Right cardiac atrium (tissue), 5 donors: ENCODE measurements around the gene TLE2. TPM values are rescaled to one million over a fixed set of nuclear protein-coding genes. Genes with fewer than 3 reads are reported as not detected.

Source experiments
- ATAC-seq, 2 donors: fragments of 200-7000 bp; cut with Tn5 transposase; one replicate each; pipeline versions ENCODE4 v1.8.0 to v1.9.1; 2020; ENCODE audit warnings: moderate library complexity in 2 of 2, mild to moderate bottlenecking in 1 of 2
- DNase-seq, 3 donors: peaks; one replicate each; pipeline ENCODE4 v3.0.0-alpha.2; 2020
- H3K27ac ChIP-seq: one replicate; pipeline ENCODE4 v1.5.1; 2013; ENCODE audit warnings: mild to moderate bottlenecking, low read length, control low read depth, moderate library complexity
- H3K27me3 ChIP-seq: one replicate; pipeline ENCODE4 v1.6.1; 2013; ENCODE audit not compliant: control insufficient read depth, insufficient read depth
- H3K4me1 ChIP-seq: one replicate; pipeline ENCODE4 v1.6.1; 2013; ENCODE audit warnings: low read length; ENCODE audit not compliant: control insufficient read depth, insufficient read depth
- H3K4me3 ChIP-seq: one replicate; pipeline ENCODE4 v1.5.1; 2013; ENCODE audit warnings: low read length, control low read depth
- H3K9me3 ChIP-seq: one replicate; pipeline ENCODE4 v1.6.1; 2013; ENCODE audit warnings: low read length; ENCODE audit not compliant: control insufficient read depth
- WGBS: extraction: QIAGEN DNeasy Blood & Tissue Kit; methylation state at CpG from one replicate; pipeline ENCODE4 v1.1.7; 2013; 5-methylcytosine and 5-hydroxymethylcytosine counted together
- intact Hi-C, 4 donors: fragments of 100-400 bp; cut with DNase I; formaldehyde crosslinking; loops; one replicate each; pipeline versions ENCODE4 v1.11.0 to v1.14.0; 2022 to 2023
- polyA plus RNA-seq: library from polyadenylated mRNA; stranded (reverse); fragments of 200-250 nt; gene quantifications from one replicate; pipeline ENCODE4 v1.2.3, GENCODE V29; 2013
- total RNA-seq, 4 donors: library from RNA; stranded (reverse); fragmentation: NEBNext Ultra II Directional; extraction: Animal tissue kit (Norgen Biotek cat#: 25700); gene quantifications; one replicate each; pipeline ENCODE4 v1.2.1, GENCODE V29; 2021
- donor health status: healthy with polysubstance abuse.
- donor health status: DM: no; HTN: yes; CAD: no.
- donor health status: DM: no; HTN: no; CAD: no.
- donor health status: DM: no; HTN: yes; CAD: no; lungs with severe emphysema.
- donor health status: DM: yes; HTN: yes; CAD: no.

Gene TLE2
- total and polyA plus RNA-seq, 5 donors = 68.6 to 102 (median 85.9) TPM

DNA sequence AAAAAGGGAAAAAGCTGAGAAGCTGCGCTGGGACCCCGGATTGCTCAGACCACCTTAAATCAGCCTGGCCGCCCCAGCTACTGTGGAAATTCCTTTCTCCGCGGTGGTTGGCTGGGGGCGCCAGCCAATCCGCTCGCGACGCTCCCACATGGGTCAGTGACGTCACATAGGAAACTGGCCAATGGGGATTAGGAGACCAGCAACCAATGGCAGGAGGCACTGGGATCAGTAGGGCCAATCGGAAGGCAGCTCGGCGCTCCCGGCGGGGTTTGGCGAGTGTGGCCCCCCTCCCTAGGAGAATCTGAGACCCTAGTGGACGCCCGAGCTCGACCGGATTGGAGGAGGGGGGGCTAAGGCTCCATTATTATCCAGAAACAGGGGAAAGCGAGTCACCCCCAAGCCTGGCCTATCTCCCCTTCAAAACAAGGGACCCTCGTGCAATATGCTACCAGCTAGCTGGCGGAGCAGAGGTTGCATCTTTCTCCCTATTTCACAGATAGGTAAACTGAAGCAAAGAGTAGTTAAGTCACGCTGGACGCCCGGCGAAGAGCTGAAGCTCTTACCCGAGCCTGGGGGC, 6.5 kb upstream of the TLE2 start:
- H3K4me1 ChIP-seq = no peaks in the 10 kb centered on the region
- peak; percentile 98 to 99 (median 99) for DNase-seq
- peak overlapping the region; percentile 88 for H3K27ac ChIP-seq
- intact Hi-C loops = loop anchor here in 1 of 4 donors (10.0 kb wide), 1 partner anchor 51 kb away; no protein-coding TSS in a partner anchor
- H3K27me3 ChIP-seq = no peaks in the 10 kb centered on the region
- peak overlapping the region; percentile 72 for H3K4me3 ChIP-seq
- under 1% methylated on average over 29 of the region's 29 CpGs for WGBS
- no peaks in the 10 kb centered on the region for H3K9me3 ChIP-seq
- peak; percentile 96 for ATAC-seq

DNA sequence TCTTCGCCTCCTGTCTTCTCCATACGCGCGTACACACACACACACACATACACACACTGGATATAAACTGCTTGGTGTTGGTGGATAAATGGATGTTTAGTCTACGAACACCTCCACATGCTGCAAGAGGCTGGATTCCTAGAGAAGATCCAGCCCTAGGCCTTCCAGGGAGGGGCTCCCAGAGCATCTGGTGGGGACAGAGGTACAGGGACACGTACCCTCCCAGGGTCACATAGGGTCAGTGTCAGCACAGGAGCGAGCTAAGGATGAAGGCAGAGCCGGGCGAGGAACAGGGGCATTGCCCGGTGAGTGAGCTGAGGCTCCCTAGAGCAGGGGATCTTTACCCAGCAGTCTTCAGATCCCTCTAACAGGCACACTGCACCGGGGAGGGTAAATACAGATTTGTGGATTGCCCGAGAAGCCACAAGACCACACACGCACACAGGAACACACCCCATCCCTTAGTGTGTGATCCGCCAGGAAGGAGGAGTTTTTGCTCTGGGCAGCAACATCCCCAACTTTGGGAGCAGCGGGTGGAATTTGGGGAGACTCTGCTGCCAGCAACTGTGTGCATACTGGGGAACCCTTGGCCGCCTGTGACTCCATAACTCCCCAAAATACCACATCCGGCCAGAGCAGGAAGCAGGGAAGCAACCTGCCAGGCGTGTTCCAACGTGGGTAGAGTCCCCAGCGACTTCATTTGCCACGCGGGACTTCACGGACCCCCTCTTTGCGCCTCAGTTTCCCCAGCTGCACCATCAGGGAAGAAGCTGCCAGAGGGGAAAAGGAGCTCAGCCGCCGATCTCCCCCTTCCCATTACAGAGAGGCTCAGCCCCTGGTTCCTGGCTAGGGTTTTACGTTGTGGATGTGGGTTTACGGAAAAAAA, 5.8 kb upstream of the TLE2 start:
- ATAC-seq (peak; percentile 2 to 10), DNase-seq (peak in 2 of 3 donors; percentile 76 to 78)
- 8% methylated on average over 28 of the region's 28 CpGs for WGBS
- Histone ChIP-seq H3K4me1 (no peaks in the 10 kb centered on the region), H3K9me3 (no peaks in the 10 kb centered on the region), H3K27ac (peak overlapping the region; percentile 88), H3K27me3 (no peaks in the 10 kb centered on the region), H3K4me3 (peak overlapping the region; percentile 72)
- intact Hi-C loops = loop anchor here in 3 of 4 donors (5.0 to 10.0 kb wide), 3 partner anchors 48 to 58 kb away; partner anchors contain the start of gene TLE6 (in 1 of the 3)

DNA sequence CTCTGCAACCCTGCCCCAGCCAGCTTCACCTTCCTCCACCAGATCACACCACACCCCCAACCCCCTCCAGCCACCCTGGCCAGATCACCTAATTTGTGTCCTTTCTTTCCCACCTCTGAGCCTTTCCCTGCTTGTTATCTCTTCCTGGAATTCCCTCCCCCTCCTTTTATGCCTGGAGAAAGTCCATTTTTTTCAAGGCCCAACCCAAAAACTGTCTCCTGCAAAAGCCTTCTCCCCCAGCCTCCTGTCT, 5.3 kb upstream of the TLE2 start:
- ATAC-seq (no peak), DNase-seq (no peak)
- Histone ChIP-seq H3K9me3 (no peaks in the 10 kb centered on the region), H3K4me1 (no peaks in the 10 kb centered on the region), H3K27me3 (no peaks in the 10 kb centered on the region), H3K4me3 (no peak overlapping the region), H3K27ac (peak overlapping the region; percentile 88)
- intact Hi-C loops = loop anchor here in 3 of 4 donors (5.0 to 10.0 kb wide), 3 partner anchors 47 to 57 kb away; partner anchors contain the start of gene TLE6 (in 1 of the 3)

- intact Hi-C loops = loop anchor here in 3 of 4 donors (5.0 to 10.0 kb wide), 3 partner anchors 46 to 56 kb away; partner anchors contain the start of gene TLE6 (in 1 of the 3)
- DNase-seq = peak in 1 of 3 donors; percentile 58
- no peaks in the 10 kb centered on the region for H3K27me3 ChIP-seq
- no peak overlapping the region for H3K4me3 ChIP-seq
- no peak for ATAC-seq
- no peak overlapping the region for H3K27ac ChIP-seq
- 74% methylated on average over 11 of the region's 11 CpGs for WGBS
- no peaks in the 10 kb centered on the region for H3K4me1 ChIP-seq
- H3K9me3 ChIP-seq = no peaks in the 10 kb centered on the region
Observed at GRCh38 chr19:3033595-3034405, 4.7 kb upstream of the TLE2 start.

DNA sequence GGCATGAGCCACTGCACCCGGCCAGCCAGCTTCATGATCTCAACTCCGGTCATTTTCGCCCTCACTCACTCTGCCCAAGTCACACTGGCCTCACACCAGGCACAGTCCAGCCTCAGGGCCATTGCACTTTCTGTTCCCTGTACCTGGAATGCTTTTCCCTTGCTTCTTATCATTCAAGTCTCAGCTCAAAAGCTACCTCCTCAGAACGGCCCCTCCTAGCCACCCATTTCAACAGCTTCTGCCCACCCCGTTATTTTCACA, 2.5 kb upstream of the TLE2 start:
- Histone ChIP-seq H3K27me3 (no peaks in the 10 kb centered on the region), H3K27ac (no peak overlapping the region), H3K4me1 (no peaks in the 10 kb centered on the region), H3K9me3 (no peaks in the 10 kb centered on the region), H3K4me3 (no peak overlapping the region)
- WGBS = 64% methylated on average over 5 of the region's 5 CpGs
- ATAC-seq (no peak), DNase-seq (no peak)
- intact Hi-C loops = loop anchor here in 3 of 4 donors (5.0 to 10.0 kb wide), 3 partner anchors 44 to 54 kb away; partner anchors contain the start of gene TLE6 (in 1 of the 3)

DNA sequence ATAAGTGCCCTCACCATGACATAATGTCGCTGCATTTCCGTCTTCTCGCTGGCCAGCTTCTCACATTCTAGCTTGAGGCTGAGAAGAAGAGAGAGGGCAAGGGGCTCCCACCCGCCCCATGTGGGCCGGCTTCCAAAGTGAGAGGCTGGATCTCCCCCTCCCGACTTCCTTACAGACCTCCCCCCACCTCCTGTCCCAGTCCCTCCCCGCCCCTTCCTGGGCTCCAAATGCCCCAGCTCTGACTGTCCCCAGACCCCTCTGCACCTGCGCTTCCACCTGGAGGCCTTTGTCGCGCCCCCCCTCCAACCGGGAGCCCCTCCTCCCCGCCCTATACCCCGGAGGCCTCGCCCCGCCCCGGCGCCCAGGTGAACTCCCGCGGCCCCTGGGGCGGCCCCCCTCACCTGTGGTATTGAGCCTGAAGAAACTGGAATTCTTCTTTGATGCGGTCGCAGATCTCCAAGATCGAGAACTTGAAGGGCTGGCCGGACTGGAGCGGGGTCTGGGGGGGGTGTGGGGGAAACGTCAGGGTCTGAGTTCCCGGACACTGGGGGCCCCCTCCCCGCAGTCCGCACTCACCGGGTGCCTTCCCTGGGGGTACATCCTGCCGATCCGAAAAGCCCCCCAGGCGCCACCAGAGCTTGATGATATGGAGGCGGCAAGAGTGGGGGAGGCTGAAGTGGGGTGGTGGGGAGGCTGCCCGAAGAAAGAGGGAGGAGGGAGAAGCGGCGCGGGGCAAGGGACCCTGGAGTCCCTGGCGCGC, 595 bp downstream of the TLE2 start:
- WGBS = 4% methylated on average over 40 of the region's 40 CpGs
- DNase-seq (peak in 2 of 3 donors; percentile 75 to 76), ATAC-seq (peak in 1 of 2 donors; percentile 12)
- Histone ChIP-seq H3K27me3 (no peaks in the 10 kb centered on the region), H3K9me3 (no peaks in the 10 kb centered on the region), H3K4me1 (no peaks in the 10 kb centered on the region), H3K27ac (peak overlapping the region; percentile 61), H3K4me3 (peak overlapping the region; percentile 96)
- intact Hi-C loops = loop anchor here in 1 of 4 donors (5.0 kb wide), 1 partner anchor 46 kb away; no protein-coding TSS in a partner anchor

- H3K27me3 ChIP-seq = no peaks in the 10 kb centered on the region
- H3K4me3 ChIP-seq = peak overlapping the region; percentile 96
- no peak for DNase-seq
- WGBS = 69% methylated on average over 9 of the region's 9 CpGs
- H3K4me1 ChIP-seq = no peaks in the 10 kb centered on the region
- no peaks in the 10 kb centered on the region for H3K9me3 ChIP-seq
- no peak overlapping the region for H3K27ac ChIP-seq
- ATAC-seq = peak; percentile 12 to 25
- intact Hi-C loops = loop anchor here in 1 of 4 donors (5.0 kb wide), 1 partner anchor 46 kb away; no protein-coding TSS in a partner anchor
Observed at GRCh38 chr19:3027981-3028304, 1.1 kb downstream of the TLE2 start.

DNA sequence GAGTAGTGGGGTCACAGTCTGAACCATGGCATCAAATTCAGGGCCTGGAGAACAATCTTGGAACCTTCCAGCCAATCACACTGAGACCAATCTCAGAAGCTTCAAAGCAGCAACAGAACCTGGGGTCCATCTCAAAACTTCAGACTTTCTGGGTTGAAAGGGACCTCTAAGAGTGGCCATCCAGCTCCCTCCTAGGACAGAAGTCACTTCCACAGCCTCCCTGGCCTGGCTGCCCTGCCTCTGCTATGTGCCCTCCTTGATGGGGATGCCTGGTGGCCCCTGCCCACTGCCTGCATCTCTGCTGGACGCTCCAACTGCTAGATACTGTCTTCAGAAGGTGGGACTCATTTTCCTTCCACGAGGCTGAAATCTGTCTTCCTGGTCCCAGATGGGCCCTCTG, 1.8 kb downstream of the TLE2 start:
- Histone ChIP-seq H3K27me3 (no peaks in the 10 kb centered on the region), H3K4me3 (no peak overlapping the region), H3K27ac (no peak overlapping the region), H3K4me1 (no peaks in the 10 kb centered on the region), H3K9me3 (no peaks in the 10 kb centered on the region)
- WGBS = 81% methylated on average over 2 of the region's 2 CpGs
- ATAC-seq (no peak), DNase-seq (no peak)
- intact Hi-C loops = loop anchor here in 1 of 4 donors (5.0 kb wide), 1 partner anchor 45 kb away; no protein-coding TSS in a partner anchor

- intact Hi-C loops = loop anchor here in 1 of 4 donors (5.0 kb wide), 1 partner anchor 44 kb away; no protein-coding TSS in a partner anchor
Observed at GRCh38 chr19:3026768-3027167, 2.3 kb downstream of the TLE2 start.

GRCh38 chr19:3025549-3025886, 3.6 kb downstream of the TLE2 start:
- ATAC-seq = no peak
- no peaks in the 10 kb centered on the region for H3K27me3 ChIP-seq
- intact Hi-C loops = loop anchor here in 1 of 4 donors (5.0 kb wide), 1 partner anchor 43 kb away; no protein-coding TSS in a partner anchor
- DNase-seq = no peak
- no peaks in the 10 kb centered on the region for H3K9me3 ChIP-seq
- H3K27ac ChIP-seq = no peak overlapping the region
- WGBS = 83% methylated on average over 9 of the region's 9 CpGs
- H3K4me1 ChIP-seq = no peaks in the 10 kb centered on the region
- no peak overlapping the region for H3K4me3 ChIP-seq

More at GRCh38 chr19:3026768-3027167, 2.3 kb downstream of the TLE2 start:
- H3K4me1 ChIP-seq = no peaks in the 10 kb centered on the region
- no peak overlapping the region for H3K4me3 ChIP-seq
- no peaks in the 10 kb centered on the region for H3K27me3 ChIP-seq
- H3K9me3 ChIP-seq = no peaks in the 10 kb centered on the region
- no peak overlapping the region for H3K27ac ChIP-seq
- DNase-seq (no peak), ATAC-seq (no peak)
- WGBS = 98% methylated on average over 1 of the region's 1 CpG
